B cell (primary cell): ENCODE measurements around the gene MEPCE.

Experiments used
- EZH2 ChIP-seq: IDR thresholded peaks from 2 replicates; pipeline ENCODE4 v1.6.1; 2012; ENCODE audit warnings: borderline replicate concordance, low read depth, mild to moderate bottlenecking, moderate library complexity, low read length; ENCODE audit not compliant: insufficient read depth, poor library complexity, severe bottlenecking
- TF ChIP-seq, protein P1 (sequence below): fragments of 200-600 bp; IDR thresholded peaks from one replicate; pipeline ENCODE4 v1.8.0; 2022; ENCODE audit warnings: antibody characterized with exemption, mild to moderate bottlenecking

DNA sequence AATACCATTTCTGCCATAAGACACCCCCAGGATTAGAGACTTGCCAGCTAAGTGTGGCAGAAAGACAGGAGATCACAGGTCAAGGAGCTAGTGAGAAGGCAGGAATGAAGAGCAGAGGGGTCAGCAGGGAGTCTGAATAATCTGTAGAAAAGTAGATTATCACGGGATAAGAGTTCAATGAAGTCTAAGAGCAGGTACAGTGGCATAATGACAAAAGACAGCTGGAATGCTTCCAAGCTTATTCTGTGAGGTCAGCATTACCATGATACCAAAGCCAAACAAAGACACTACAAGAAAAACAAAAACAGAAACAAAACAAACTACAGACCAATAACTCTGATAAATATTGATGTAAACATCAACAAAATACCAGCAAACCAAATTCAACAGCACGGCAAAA, 35.6 kb upstream of the MEPCE start:
- TF ChIP-seq, protein P1, sequence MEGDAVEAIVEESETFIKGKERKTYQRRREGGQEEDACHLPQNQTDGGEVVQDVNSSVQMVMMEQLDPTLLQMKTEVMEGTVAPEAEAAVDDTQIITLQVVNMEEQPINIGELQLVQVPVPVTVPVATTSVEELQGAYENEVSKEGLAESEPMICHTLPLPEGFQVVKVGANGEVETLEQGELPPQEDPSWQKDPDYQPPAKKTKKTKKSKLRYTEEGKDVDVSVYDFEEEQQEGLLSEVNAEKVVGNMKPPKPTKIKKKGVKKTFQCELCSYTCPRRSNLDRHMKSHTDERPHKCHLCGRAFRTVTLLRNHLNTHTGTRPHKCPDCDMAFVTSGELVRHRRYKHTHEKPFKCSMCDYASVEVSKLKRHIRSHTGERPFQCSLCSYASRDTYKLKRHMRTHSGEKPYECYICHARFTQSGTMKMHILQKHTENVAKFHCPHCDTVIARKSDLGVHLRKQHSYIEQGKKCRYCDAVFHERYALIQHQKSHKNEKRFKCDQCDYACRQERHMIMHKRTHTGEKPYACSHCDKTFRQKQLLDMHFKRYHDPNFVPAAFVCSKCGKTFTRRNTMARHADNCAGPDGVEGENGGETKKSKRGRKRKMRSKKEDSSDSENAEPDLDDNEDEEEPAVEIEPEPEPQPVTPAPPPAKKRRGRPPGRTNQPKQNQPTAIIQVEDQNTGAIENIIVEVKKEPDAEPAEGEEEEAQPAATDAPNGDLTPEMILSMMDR = no peak
- no peak for TF ChIP-seq EZH2
